KMS-11 (cell line): ENCODE measurements around the gene DNTTIP2.
"Not testable (repeated sequence)": the region's sequence is repeated elsewhere in the genome, so short reads cannot be mapped to it uniquely, and the experiment has no call there.

Experiments used
- H2AFZ ChIP-seq: fragments of 200-600 bp; sonication (generic); 2 replicates; pipeline ENCODE4 v1.6.1; 2016; ENCODE audit warnings: antibody characterized with exemption, mixed run types, low read depth
- H3K27ac ChIP-seq: fragments of 200-600 bp; sonication (generic); 2 replicates; pipeline ENCODE4 v1.6.1; 2016; ENCODE audit warnings: mild to moderate bottlenecking, mixed run types
- H3K27me3 ChIP-seq: fragments of 200-600 bp; sonication (generic); 2 replicates; pipeline ENCODE4 v1.6.1; 2017; ENCODE audit warnings: mild to moderate bottlenecking, low read depth, mixed run types, moderate library complexity; ENCODE audit not compliant: insufficient read depth
- H3K36me3 ChIP-seq: fragments of 200-600 bp; sonication (generic); 2 replicates; pipeline ENCODE4 v1.6.1; 2017; ENCODE audit warnings: mild to moderate bottlenecking, mixed run types; ENCODE audit not compliant: insufficient read depth
- H3K4me1 ChIP-seq: fragments of 200-600 bp; sonication (generic); 2 replicates; pipeline ENCODE4 v1.6.1; 2016; ENCODE audit warnings: mild to moderate bottlenecking, low read depth, mixed run types; ENCODE audit not compliant: poor library complexity, severe bottlenecking
- H3K4me2 ChIP-seq: fragments of 200-600 bp; sonication (generic); 2 replicates; pipeline ENCODE4 v1.7.0; 2016; ENCODE audit warnings: mild to moderate bottlenecking, mixed run types
- H3K4me3 ChIP-seq: fragments of 200-600 bp; sonication (generic); IDR thresholded peaks from 2 replicates; pipeline ENCODE4 v1.6.1; 2017; ENCODE audit warnings: low read depth, low read length, mixed read lengths; ENCODE audit not compliant: insufficient read depth
- H3K79me2 ChIP-seq: fragments of 200-600 bp; sonication (generic); 2 replicates; pipeline ENCODE4 v1.6.1; 2016; ENCODE audit warnings: low read depth, mixed run types; ENCODE audit not compliant: insufficient read depth
- H3K9ac ChIP-seq: fragments of 200-600 bp; sonication (generic); 2 replicates; pipeline ENCODE4 v1.6.1; 2016; ENCODE audit warnings: mild to moderate bottlenecking, mixed run types
- H4K20me1 ChIP-seq: fragments of 200-600 bp; sonication (generic); 2 replicates; pipeline ENCODE4 v1.6.1; 2016; ENCODE audit warnings: mild to moderate bottlenecking, mixed run types; ENCODE audit not compliant: insufficient read depth
- CTCF ChIP-seq: fragments of 200-600 bp; sonication (generic); conservative IDR thresholded peaks from 2 replicates; pipeline ENCODE4 v1.6.1; 2017; ENCODE audit warnings: low read depth, mild to moderate bottlenecking, antibody characterized with exemption, low read length, moderate library complexity, mixed read lengths

The DNTTIP2 gene

GRCh38 chr1:93837961-93838360, 41.0 kb downstream of the DNTTIP2 start:
- Histone ChIP-seq H3K4me3 (no peak overlapping the region), H2AFZ (no peak overlapping the region), H3K4me2 (no peak overlapping the region), H4K20me1 (no peaks in the 10 kb centered on the region), H3K9ac (no peak overlapping the region), H3K36me3 (no peaks in the 10 kb centered on the region), H3K4me1 (no peaks in the 10 kb centered on the region), H3K79me2 (no peaks in the 10 kb centered on the region), H3K27ac (no peak overlapping the region), H3K27me3 (no peaks in the 10 kb centered on the region)
- no peak for TF ChIP-seq CTCF

GRCh38 chr1:93833293-93833692, 45.7 kb downstream of the DNTTIP2 start:
- H3K4me3 ChIP-seq, H3K79me2 ChIP-seq, H2AFZ ChIP-seq, H3K27ac ChIP-seq, H3K9ac ChIP-seq, H3K27me3 ChIP-seq, H3K36me3 ChIP-seq, H4K20me1 ChIP-seq, H3K4me1 ChIP-seq, H3K4me2 ChIP-seq: not testable (repeated sequence)

GRCh38 chr1:93829061-93829460, 49.9 kb downstream of the DNTTIP2 start:
- Histone ChIP-seq H3K9ac (no peak overlapping the region), H3K4me2 (no peak overlapping the region), H3K4me1 (no peaks in the 10 kb centered on the region), H3K4me3 (no peak overlapping the region), H2AFZ (no peak overlapping the region), H3K79me2 (no peaks in the 10 kb centered on the region), H3K36me3 (no peaks in the 10 kb centered on the region), H3K27ac (no peak overlapping the region), H4K20me1 (no peaks in the 10 kb centered on the region), H3K27me3 (no peaks in the 10 kb centered on the region)
- TF ChIP-seq CTCF = no peak

- Histone ChIP-seq H3K27me3 (no peaks in the 10 kb centered on the region), H3K4me1 (no peaks in the 10 kb centered on the region), H3K36me3 (no peaks in the 10 kb centered on the region), H3K27ac (no peak overlapping the region), H4K20me1 (no peaks in the 10 kb centered on the region), H3K4me3 (no peak overlapping the region), H3K4me2 (no peak overlapping the region), H3K9ac (no peak overlapping the region), H3K79me2 (no peaks in the 10 kb centered on the region), H2AFZ (no peak overlapping the region)
- TF ChIP-seq CTCF = no peak
Observed at GRCh38 chr1:93828367-93828755, 50.6 kb downstream of the DNTTIP2 start.

DNA sequence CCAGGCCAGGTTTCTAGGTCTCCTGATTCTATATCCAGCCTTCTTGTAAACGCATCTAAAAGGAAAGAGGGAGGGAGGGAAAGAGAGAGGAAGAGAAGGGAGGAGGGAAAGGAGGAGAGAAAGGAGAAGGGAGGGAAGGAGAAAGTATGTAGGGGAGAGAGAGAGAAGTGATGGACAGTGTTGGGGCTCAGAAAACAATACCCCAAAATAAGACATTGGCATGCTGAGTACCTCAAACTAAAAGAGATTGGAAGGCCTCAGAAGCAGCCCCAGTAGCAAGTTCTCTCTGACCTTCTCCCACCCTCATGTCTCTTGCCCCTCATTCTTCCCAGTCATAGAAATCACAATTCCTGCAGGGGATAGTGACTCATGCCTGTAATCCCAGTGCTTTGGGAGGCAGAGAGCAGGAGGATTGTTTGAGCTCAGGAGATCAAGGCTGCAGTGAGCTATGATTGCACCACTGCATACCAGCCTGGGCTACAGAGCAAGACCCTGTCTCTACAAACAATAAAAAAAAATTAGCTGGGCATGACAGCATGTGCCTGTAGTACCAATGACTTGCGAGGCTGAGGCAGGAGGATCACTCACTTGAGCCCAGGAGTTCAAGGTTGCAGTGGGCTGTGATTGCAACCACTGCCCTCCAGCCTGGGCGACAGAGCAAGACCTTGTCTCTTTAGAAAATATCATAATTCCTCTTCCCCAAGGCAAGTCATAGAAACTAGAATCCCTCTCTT, 51.2 kb downstream of the DNTTIP2 start:
- Histone ChIP-seq H2AFZ (no peak overlapping the region), H3K4me2 (no peak overlapping the region), H3K36me3 (no peaks in the 10 kb centered on the region), H4K20me1 (no peaks in the 10 kb centered on the region), H3K27me3 (no peaks in the 10 kb centered on the region), H3K4me1 (no peaks in the 10 kb centered on the region), H3K79me2 (no peaks in the 10 kb centered on the region), H3K4me3 (no peak overlapping the region), H3K9ac (no peak overlapping the region), H3K27ac (no peak overlapping the region)
- no peak for TF ChIP-seq CTCF
